Transverse colon (tissue), 4 donors: ENCODE measurements around the gene NECTIN1. TPM values are rescaled to one million over a fixed set of nuclear protein-coding genes. Genes with fewer than 3 reads are reported as not detected.

ENCODE experiments used
- DNase-seq: peaks from one replicate; pipeline ENCODE4 v3.0.0-alpha.2; 2019
- H3K27ac ChIP-seq, 4 donors: fragments of 200-600 bp; sonication (generic); 2 replicates each; pipeline ENCODE4 v1.5.1; 2016 to 2018; ENCODE audit warnings: inconsistent platforms in 4 of 4
- H3K27me3 ChIP-seq: fragments of 200-600 bp; sonication (generic); 2 replicates; pipeline ENCODE4 v1.5.1; 2017; ENCODE audit warnings: inconsistent platforms
- H3K36me3 ChIP-seq, 4 donors: fragments of 200-600 bp; sonication (generic); 2 replicates each; pipeline ENCODE4 v1.5.1; 2017 to 2019; ENCODE audit warnings: inconsistent platforms in 4 of 4
- H3K4me1 ChIP-seq, 4 donors: fragments of 200-600 bp; sonication (generic); 2 replicates each; pipeline ENCODE4 v1.5.1; 2017 to 2020; ENCODE audit warnings: inconsistent platforms in 4 of 4
- H3K4me3 ChIP-seq, 4 donors: fragments of 200-600 bp; sonication (generic); 1 replicate in 1 of 4; 2 replicates in 3 of 4; pipeline versions ENCODE4 v1.5.1 to v1.6.1; 2017 to 2019; ENCODE audit warnings: inconsistent platforms in 4 of 4
- H3K9me3 ChIP-seq, 2 donors: fragments of 200-600 bp; sonication (generic); 2 replicates each; pipeline ENCODE4 v1.5.1; 2017 to 2019; ENCODE audit warnings: inconsistent platforms in 2 of 2
- CTCF ChIP-seq, 5 experiments: fragments of 200-600 bp in 3 of 5; fragments of 450-650 bp in 2 of 5; sonication (generic) in 3 of 5; IDR thresholded peaks; 1 replicate in 2 of 5; 2 replicates in 3 of 5; pipeline ENCODE4 v1.5.1; 2016 to 2017; ENCODE audit warnings: antibody characterized with exemption in 5 of 5, inconsistent platforms in 3 of 5, mild to moderate bottlenecking in 2 of 5, moderate library complexity in 1 of 5
- EP300 ChIP-seq: sonication (generic); formaldehyde crosslinking; IDR thresholded peaks from one replicate; pipeline ENCODE4 v1.6.1; 2017; ENCODE audit warnings: antibody characterized with exemption, low read depth
- POLR2A ChIP-seq: fragments of 450-650 bp; IDR thresholded peaks from one replicate; pipeline ENCODE4 v1.6.1; 2016; ENCODE audit warnings: antibody characterized with exemption, mild to moderate bottlenecking, moderate library complexity
- POLR2AphosphoS5 ChIP-seq, 3 donors: sonication (generic); formaldehyde crosslinking; IDR thresholded peaks; one replicate each; pipeline ENCODE4 v1.6.1; 2016; ENCODE audit warnings: antibody characterized with exemption in 3 of 3
- WGBS, 2 donors: methylation state at CpG; one replicate each; pipeline ENCODE4 v1.1.5; 2018; ENCODE audit warnings: low coverage in 1 of 2; 5-methylcytosine and 5-hydroxymethylcytosine counted together
- in situ Hi-C, 4 donors: fragments of 200-750 bp; cut with MboI; loops; one replicate each; pipeline versions ENCODE4 v1.15.0 to v1.15.1; 2017; ENCODE audit warnings: low sequenced_read_pairs in 3 of 4, low pct_ligation_motif_present in 1 of 4, low pct_unique_long_range_greater_than_20kb in 1 of 4
- intact Hi-C: fragments of 100-400 bp; cut with DNase I; formaldehyde crosslinking; loops from one replicate; pipeline ENCODE4 v1.15.1; 2023; ENCODE audit warnings: low total_unique reads
- total RNA-seq, 4 donors: library from RNA; depleted of rRNA; stranded (reverse); fragments of >200 nt; gene quantifications; one replicate each; pipeline ENCODE4 v1.1.0, GENCODE V29; 2016

Gene NECTIN1
- total RNA-seq, 4 donors from 2014 or later = 11.0 to 71.2 (median 12.6) TPM

GRCh38 chr11:119608201-119608600 lies 120.8 kb downstream of the NECTIN1 start:
- in situ Hi-C loops (no loop called here), intact Hi-C loops (no loop called here)
- no peak for TF ChIP-seq EP300
- TF ChIP-seq CTCF (IDR thresholded peaks at IDR 0.05) = no peak
- TF ChIP-seq POLR2A = no peak
- no peak for TF ChIP-seq POLR2AphosphoS5 (IDR thresholded peaks at IDR 0.05)
- Histone ChIP-seq H3K9me3 (no peaks in the 10 kb centered on the region), H3K27ac (no peak overlapping the region), H3K4me1 (no peaks in the 10 kb centered on the region), H3K36me3 (no peaks in the 10 kb centered on the region), H3K4me3 (no peak overlapping the region), H3K27me3 (peaks cover 39% of the 10 kb centered on the region)
- no peak for DNase-seq
- 64 to 65% methylated on average over 6 of the region's 6 CpGs for WGBS, 2 donors

GRCh38 chr11:119607726-119608125 lies 121.3 kb downstream of the NECTIN1 start:
- Histone ChIP-seq H3K4me1 (no peaks in the 10 kb centered on the region), H3K36me3 (no peaks in the 10 kb centered on the region), H3K27me3 (peaks cover 42% of the 10 kb centered on the region), H3K27ac (no peak overlapping the region), H3K4me3 (no peak overlapping the region), H3K9me3 (no peaks in the 10 kb centered on the region)
- in situ Hi-C loops = no loop called here
- no peak for DNase-seq
- 7 to 37% methylated on average over 5 of the region's 5 CpGs for WGBS, 2 donors
- TF ChIP-seq CTCF (IDR thresholded peaks at IDR 0.05) (no peak), POLR2AphosphoS5 (IDR thresholded peaks at IDR 0.05) (no peak), POLR2A (no peak)
- intact Hi-C loops = no loop called here

GRCh38 chr11:119605137-119605665 lies 123.8 kb downstream of the NECTIN1 start:
- Histone ChIP-seq H3K36me3 (no peaks in the 10 kb centered on the region), H3K27me3 (peaks cover 50% of the 10 kb centered on the region), H3K4me1 (no peaks in the 10 kb centered on the region), H3K27ac (no peak overlapping the region), H3K9me3 (no peaks in the 10 kb centered on the region), H3K4me3 (no peak overlapping the region)
- in situ Hi-C loops = no loop called here
- intact Hi-C loops = no loop called here
- no peak for TF ChIP-seq CTCF (IDR thresholded peaks at IDR 0.05)
- no peak for TF ChIP-seq POLR2A
- no peak for TF ChIP-seq POLR2AphosphoS5 (IDR thresholded peaks at IDR 0.05)
- no peak for TF ChIP-seq EP300
- 85% methylated on average over 17 of the region's 17 CpGs; no CpG with 5 or more reads in 1 of the 2 donors for WGBS, 2 donors
- DNase-seq = no peak

GRCh38 chr11:119602745-119603373 lies 126.1 kb downstream of the NECTIN1 start:
- WGBS, 2 donors = 77% methylated on average over 26 of the region's 28 CpGs; no CpG with 5 or more reads in 1 of the 2 donors
- Histone ChIP-seq H3K36me3 (no peaks in the 10 kb centered on the region), H3K4me3 (no peak overlapping the region), H3K27me3 (peaks cover 38% of the 10 kb centered on the region), H3K9me3 (no peaks in the 10 kb centered on the region), H3K27ac (no peak overlapping the region), H3K4me1 (no peaks in the 10 kb centered on the region)
- TF ChIP-seq POLR2A = no peak
- TF ChIP-seq CTCF (IDR thresholded peaks at IDR 0.05) = no peak
- TF ChIP-seq POLR2AphosphoS5 (IDR thresholded peaks at IDR 0.05) = no peak
- no peak for TF ChIP-seq EP300
- DNase-seq = no peak
- intact Hi-C loops (no loop called here), in situ Hi-C loops (no loop called here)
